ENCODE results near the gene SCGB1C1.

DNA sequence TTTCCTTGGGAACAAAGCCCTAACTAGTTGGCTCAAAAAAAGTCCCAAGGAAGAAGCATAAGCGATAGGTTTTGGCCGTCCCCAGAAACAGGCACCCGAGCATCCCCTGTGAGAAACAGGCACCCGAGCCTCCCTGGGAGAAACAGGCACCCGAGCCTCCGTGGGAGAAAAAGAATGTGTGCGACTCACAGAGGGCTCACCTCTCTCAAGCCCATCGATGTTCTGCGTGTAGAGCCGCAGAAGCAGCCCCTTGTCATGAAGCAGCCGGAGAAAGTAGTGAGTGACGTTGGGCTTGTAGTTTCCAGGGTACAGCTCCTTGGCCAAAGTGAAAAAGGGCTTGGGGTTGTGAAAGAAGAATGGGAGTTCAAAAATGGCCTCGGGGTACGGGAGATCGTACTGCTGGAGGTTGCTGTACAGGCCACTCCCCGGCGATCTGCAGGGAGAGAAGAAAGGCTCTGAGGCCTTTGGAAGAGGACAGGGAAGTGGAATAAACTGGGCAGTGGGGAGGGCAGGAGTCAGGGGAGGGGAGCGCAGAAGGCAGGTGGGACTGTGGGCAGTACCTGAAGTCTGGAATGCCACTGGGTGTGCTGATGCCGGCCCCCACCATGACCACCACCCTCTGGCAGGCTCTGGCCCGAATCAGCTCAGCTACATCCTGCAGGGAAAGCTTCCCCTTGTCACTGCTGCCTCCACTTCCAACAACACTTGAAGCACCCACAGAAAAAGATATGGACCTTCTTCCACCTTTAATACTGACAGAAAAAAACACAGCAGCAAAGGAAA is 40.1 kb downstream of the SCGB1C1 start:
- TF ChIP-seq, protein P1, sequence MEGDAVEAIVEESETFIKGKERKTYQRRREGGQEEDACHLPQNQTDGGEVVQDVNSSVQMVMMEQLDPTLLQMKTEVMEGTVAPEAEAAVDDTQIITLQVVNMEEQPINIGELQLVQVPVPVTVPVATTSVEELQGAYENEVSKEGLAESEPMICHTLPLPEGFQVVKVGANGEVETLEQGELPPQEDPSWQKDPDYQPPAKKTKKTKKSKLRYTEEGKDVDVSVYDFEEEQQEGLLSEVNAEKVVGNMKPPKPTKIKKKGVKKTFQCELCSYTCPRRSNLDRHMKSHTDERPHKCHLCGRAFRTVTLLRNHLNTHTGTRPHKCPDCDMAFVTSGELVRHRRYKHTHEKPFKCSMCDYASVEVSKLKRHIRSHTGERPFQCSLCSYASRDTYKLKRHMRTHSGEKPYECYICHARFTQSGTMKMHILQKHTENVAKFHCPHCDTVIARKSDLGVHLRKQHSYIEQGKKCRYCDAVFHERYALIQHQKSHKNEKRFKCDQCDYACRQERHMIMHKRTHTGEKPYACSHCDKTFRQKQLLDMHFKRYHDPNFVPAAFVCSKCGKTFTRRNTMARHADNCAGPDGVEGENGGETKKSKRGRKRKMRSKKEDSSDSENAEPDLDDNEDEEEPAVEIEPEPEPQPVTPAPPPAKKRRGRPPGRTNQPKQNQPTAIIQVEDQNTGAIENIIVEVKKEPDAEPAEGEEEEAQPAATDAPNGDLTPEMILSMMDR (IDR thresholded peaks at IDR 0.05): no peak
- TF ChIP-seq POLR2A (IDR thresholded peaks at IDR 0.05) (no peak), EP300 (IDR thresholded peaks at IDR 0.05) (no peak)

Data from ovary (tissue), 3 donors.